SK-N-MC (cell line): ENCODE results near the gene PDZRN3.

Experiments
- EZH2 ChIP-seq: fragments of 200-600 bp; sonication (generic); IDR thresholded peaks from one replicate; pipeline ENCODE4 v1.6.1; 2017; ENCODE audit warnings: antibody characterized with exemption
- POLR2AphosphoS5 ChIP-seq: IDR thresholded peaks from 2 replicates; pipeline ENCODE4 v1.6.1; 2012; ENCODE audit warnings: mild to moderate bottlenecking, low read depth, low read length, borderline replicate concordance

- TF ChIP-seq EZH2 (no peak), POLR2AphosphoS5 (no peak)
Measured at GRCh38 chr3:73674280-73674679, 49.5 kb upstream of the PDZRN3 start.
